HL-60 (cell line): ENCODE measurements around the gene DHRS7B.

Experiments used
- DNase-seq, 2 experiments: peaks; one replicate each; pipeline ENCODE4 v3.0.0-alpha.2; 2010 to 2020; ENCODE audit warnings: low read depth in 1 of 2, low spot score in 1 of 2
- H3K27ac ChIP-seq: fragments of 250-450 bp; sonication (Bioruptor Pico); replicated peaks from 2 replicates; pipeline ENCODE4 v1.5.1; 2020; ENCODE audit warnings: mild to moderate bottlenecking, moderate library complexity
- H3K27me3 ChIP-seq: fragments of 250-450 bp; sonication (Bioruptor Pico); 2 replicates; pipeline ENCODE4 v1.5.1; 2021; ENCODE audit warnings: mild to moderate bottlenecking, moderate library complexity; ENCODE audit not compliant: insufficient read depth, poor library complexity, severe bottlenecking
- H3K4me3 ChIP-seq: replicated peaks from 2 replicates; pipeline ENCODE4 v1.5.1; 2011; ENCODE audit warnings: mild to moderate bottlenecking, control low read depth, low read length; ENCODE audit not compliant: insufficient read depth
- CTCF ChIP-seq: IDR thresholded peaks from one replicate; pipeline ENCODE4 v1.5.1; 2011; ENCODE audit warnings: low read length, control low read depth, inconsistent platforms; ENCODE audit not compliant: insufficient read depth
- GABPA ChIP-seq: IDR thresholded peaks from 2 replicates; pipeline ENCODE4 v1.6.1; 2012; ENCODE audit warnings: low read depth
- POLR2AphosphoS5 ChIP-seq: IDR thresholded peaks from 2 replicates; pipeline ENCODE4 v1.6.1; 2012; ENCODE audit warnings: low read depth
- SPI1 ChIP-seq: IDR thresholded peaks from 2 replicates; pipeline ENCODE4 v1.6.1; 2012; ENCODE audit warnings: low read depth, mild to moderate bottlenecking, borderline replicate concordance
- TF ChIP-seq, protein P1 (sequence below): IDR thresholded peaks from 2 replicates; pipeline ENCODE4 v1.6.1; 2012; ENCODE audit warnings: low read depth; ENCODE audit not compliant: insufficient replicate concordance

The DHRS7B gene

DNA sequence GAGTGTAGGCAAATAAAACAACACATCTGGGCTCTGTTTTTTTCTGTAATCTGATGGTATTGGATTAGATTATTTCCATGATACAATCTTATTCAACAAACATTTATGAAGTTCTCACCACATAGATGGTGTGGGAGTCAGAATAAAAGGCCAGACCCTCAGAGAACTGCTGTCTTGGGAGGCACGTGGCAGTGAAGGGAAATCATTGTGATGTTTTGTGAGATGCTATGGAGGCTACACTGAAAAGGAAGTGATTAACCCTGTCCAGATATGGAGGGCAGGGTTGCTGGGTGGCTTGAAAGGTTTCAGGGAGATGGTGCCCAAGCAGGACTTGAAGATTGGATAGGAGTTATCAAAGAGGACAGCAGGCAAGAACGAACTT, 35.6 kb downstream of the DHRS7B start:
- no peak for TF ChIP-seq SPI1
- TF ChIP-seq, protein P1, sequence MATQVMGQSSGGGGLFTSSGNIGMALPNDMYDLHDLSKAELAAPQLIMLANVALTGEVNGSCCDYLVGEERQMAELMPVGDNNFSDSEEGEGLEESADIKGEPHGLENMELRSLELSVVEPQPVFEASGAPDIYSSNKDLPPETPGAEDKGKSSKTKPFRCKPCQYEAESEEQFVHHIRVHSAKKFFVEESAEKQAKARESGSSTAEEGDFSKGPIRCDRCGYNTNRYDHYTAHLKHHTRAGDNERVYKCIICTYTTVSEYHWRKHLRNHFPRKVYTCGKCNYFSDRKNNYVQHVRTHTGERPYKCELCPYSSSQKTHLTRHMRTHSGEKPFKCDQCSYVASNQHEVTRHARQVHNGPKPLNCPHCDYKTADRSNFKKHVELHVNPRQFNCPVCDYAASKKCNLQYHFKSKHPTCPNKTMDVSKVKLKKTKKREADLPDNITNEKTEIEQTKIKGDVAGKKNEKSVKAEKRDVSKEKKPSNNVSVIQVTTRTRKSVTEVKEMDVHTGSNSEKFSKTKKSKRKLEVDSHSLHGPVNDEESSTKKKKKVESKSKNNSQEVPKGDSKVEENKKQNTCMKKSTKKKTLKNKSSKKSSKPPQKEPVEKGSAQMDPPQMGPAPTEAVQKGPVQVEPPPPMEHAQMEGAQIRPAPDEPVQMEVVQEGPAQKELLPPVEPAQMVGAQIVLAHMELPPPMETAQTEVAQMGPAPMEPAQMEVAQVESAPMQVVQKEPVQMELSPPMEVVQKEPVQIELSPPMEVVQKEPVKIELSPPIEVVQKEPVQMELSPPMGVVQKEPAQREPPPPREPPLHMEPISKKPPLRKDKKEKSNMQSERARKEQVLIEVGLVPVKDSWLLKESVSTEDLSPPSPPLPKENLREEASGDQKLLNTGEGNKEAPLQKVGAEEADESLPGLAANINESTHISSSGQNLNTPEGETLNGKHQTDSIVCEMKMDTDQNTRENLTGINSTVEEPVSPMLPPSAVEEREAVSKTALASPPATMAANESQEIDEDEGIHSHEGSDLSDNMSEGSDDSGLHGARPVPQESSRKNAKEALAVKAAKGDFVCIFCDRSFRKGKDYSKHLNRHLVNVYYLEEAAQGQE: no peak
- TF ChIP-seq CTCF: no peak
- no peak for TF ChIP-seq POLR2AphosphoS5
- no peak for TF ChIP-seq GABPA
- no peak for DNase-seq
- Histone ChIP-seq H3K27ac (no peak overlapping the region), H3K27me3 (no peaks in the 10 kb centered on the region), H3K4me3 (no peak overlapping the region)

GRCh38 chr17:21163101-21163500, 36.3 kb downstream of the DHRS7B start:
- Histone ChIP-seq H3K4me3 (no peak overlapping the region), H3K27ac (no peak overlapping the region), H3K27me3 (no peaks in the 10 kb centered on the region)
- TF ChIP-seq POLR2AphosphoS5 (no peak), GABPA (no peak), SPI1 (no peak), CTCF (no peak)
- TF ChIP-seq, protein P1: no peak
- DNase-seq: no peak

DNA sequence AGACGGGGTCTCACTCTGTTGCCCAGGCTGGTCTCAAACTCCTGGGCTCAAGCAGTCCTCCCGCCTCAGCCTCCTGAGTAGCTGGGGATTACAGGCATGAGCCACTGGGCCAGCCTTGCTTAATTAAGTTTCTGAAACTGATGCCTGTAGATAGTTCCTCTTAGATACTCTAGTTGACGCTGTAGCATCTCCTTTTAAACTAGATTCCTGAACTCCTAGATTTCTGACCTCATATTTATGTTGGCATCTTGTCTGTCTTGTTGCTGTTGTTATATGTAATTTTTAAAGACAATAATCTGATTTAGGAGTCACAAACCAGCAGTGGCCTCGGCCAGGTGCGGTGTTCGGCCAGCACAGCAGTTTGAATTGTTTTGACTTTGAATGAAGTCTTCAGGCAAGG, 37.5 kb downstream of the DHRS7B start:
- TF ChIP-seq GABPA (no peak), POLR2AphosphoS5 (no peak), CTCF (no peak)
- Histone ChIP-seq H3K27ac (no peak overlapping the region), H3K4me3 (no peak overlapping the region), H3K27me3 (no peaks in the 10 kb centered on the region)
- DNase-seq: no peak

GRCh38 chr17:21164620-21165019, 37.9 kb downstream of the DHRS7B start:
- no peak for DNase-seq
- TF ChIP-seq, protein P1: no peak
- TF ChIP-seq POLR2AphosphoS5: no peak
- TF ChIP-seq SPI1: no peak
- no peak for TF ChIP-seq GABPA
- TF ChIP-seq CTCF: no peak
- H3K27ac ChIP-seq: no peak overlapping the region

More at GRCh38 chr17:21164620-21165019, 37.9 kb downstream of the DHRS7B start:
- no peaks in the 10 kb centered on the region for H3K27me3 ChIP-seq
- H3K4me3 ChIP-seq: no peak overlapping the region
